IMR-90 (cell line): ENCODE measurements around the gene AS3MT. TPM values are rescaled to one million over a fixed set of nuclear protein-coding genes. Genes with fewer than 3 reads are reported as not detected.

Experiments
- ATAC-seq: fragments of 200-7000 bp; cut with Tn5 transposase; 2 replicates; pipeline ENCODE4 v1.9.1; 2020; ENCODE audit warnings: low read depth, mild to moderate bottlenecking, moderate library complexity
- BruUV-seq: library from RNA; stranded (reverse); fragments of 400-500 nt; replicated peaks from 2 replicates; lab custom pipeline; 2021; lab: Mats Ljungman, UMichigan
- CTCF ChIA-PET: fragments of 300-600 bp; formaldehyde crosslinking; extraction: SDS; loops from one replicate; lab custom pipeline; 2021; ENCODE audit warnings: antibody characterized with exemption; lab: Yijun Ruan, JAX
- POLR2A ChIA-PET: fragments of 300-600 bp; sonication (Branson Sonifier 250); formaldehyde crosslinking; loops from one replicate; lab custom pipeline; 2022; ENCODE audit warnings: antibody characterized with exemption; ENCODE audit not compliant: unreplicated experiment; lab: Charles Lee
- DNase-seq: peaks from one replicate; pipeline ENCODE4 v3.0.0; 2013
- H2AFZ ChIP-seq: replicated peaks from 2 replicates; pipeline ENCODE3; 2013; ENCODE audit warnings: low read length, mild to moderate bottlenecking; ENCODE audit not compliant: poor library complexity
- H2AK5ac ChIP-seq: 2 replicates; pipeline ENCODE4 v1.6.1; 2013; ENCODE audit warnings: low read depth, low read length, inconsistent platforms
- H2AK9ac ChIP-seq: replicated peaks from 2 replicates; pipeline ENCODE3; 2013; ENCODE audit warnings: mild to moderate bottlenecking, low read depth, low read length, moderate library complexity; ENCODE audit not compliant: poor library complexity
- H2BK120ac ChIP-seq: 2 replicates; pipeline ENCODE4 v1.6.1; 2013; ENCODE audit warnings: low read depth, low read length, inconsistent platforms
- H2BK15ac ChIP-seq: 3 replicates; pipeline ENCODE4 v1.6.1; 2013; ENCODE audit warnings: low read depth, low read length, inconsistent platforms
- H2BK20ac ChIP-seq: 2 replicates; pipeline ENCODE4 v1.6.1; 2013; ENCODE audit warnings: low read depth, mild to moderate bottlenecking, inconsistent platforms, low read length, moderate library complexity
- H2BK5ac ChIP-seq: 2 replicates; pipeline ENCODE4 v1.6.1; 2013; ENCODE audit warnings: mild to moderate bottlenecking, low read depth, low read length, inconsistent platforms; ENCODE audit not compliant: poor library complexity, severe bottlenecking
- H3K14ac ChIP-seq: replicated peaks from 2 replicates; pipeline ENCODE4 v1.6.1; 2013; ENCODE audit warnings: low read depth, low read length, inconsistent platforms
- H3K18ac ChIP-seq: 2 replicates; pipeline ENCODE4 v1.6.1; 2013; ENCODE audit warnings: low read depth, low read length, control low read depth
- H3K23ac ChIP-seq: 2 replicates; pipeline ENCODE4 v1.6.1; 2013; ENCODE audit warnings: low read depth, low read length, inconsistent platforms
- H3K27ac ChIP-seq: 2 replicates; pipeline ENCODE4 v1.5.1; 2013; ENCODE audit warnings: mild to moderate bottlenecking, control low read depth, low read length; ENCODE audit not compliant: insufficient read depth
- H3K27me3 ChIP-seq: 2 replicates; pipeline ENCODE4 v1.6.1; 2013; ENCODE audit warnings: low read length; ENCODE audit not compliant: control insufficient read depth, insufficient read depth
- H3K36me3 ChIP-seq: 2 replicates; pipeline ENCODE4 v1.6.1; 2013; ENCODE audit warnings: low read length, mixed read lengths; ENCODE audit not compliant: control insufficient read depth, insufficient read depth
- H3K4ac ChIP-seq: 2 replicates; pipeline ENCODE4 v1.6.1; 2013; ENCODE audit warnings: low read depth, low read length, inconsistent platforms
- H3K4me1 ChIP-seq: 2 replicates; pipeline ENCODE4 v1.6.1; 2013; ENCODE audit warnings: low read length, mixed read lengths; ENCODE audit not compliant: control insufficient read depth, insufficient read depth
- H3K4me2 ChIP-seq: 2 replicates; pipeline ENCODE4 v1.6.1; 2013; ENCODE audit warnings: low read depth, mild to moderate bottlenecking, control low read depth, low read length, moderate library complexity
- H3K4me3 ChIP-seq: 2 replicates; pipeline ENCODE4 v1.5.1; 2013; ENCODE audit warnings: low read depth, mild to moderate bottlenecking, control low read depth, low read length, moderate library complexity; ENCODE audit not compliant: insufficient read depth
- H3K56ac ChIP-seq: 2 replicates; pipeline ENCODE4 v1.6.1; 2013; ENCODE audit warnings: low read length, inconsistent platforms; ENCODE audit not compliant: insufficient read depth; ENCODE audit errors: extremely low read depth
- H3K79me1 ChIP-seq, 2 experiments: 2 replicates each; pipeline ENCODE4 v1.6.1; 2013; ENCODE audit warnings: low read length in 2 of 2, inconsistent platforms in 1 of 2, low read depth in 1 of 2
- H3K9ac ChIP-seq: 2 replicates; pipeline ENCODE4 v1.6.1; 2013; ENCODE audit warnings: low read depth, low read length, control low read depth
- H3K9me1 ChIP-seq: 2 replicates; pipeline ENCODE4 v1.6.1; 2013; ENCODE audit warnings: low read length, inconsistent platforms; ENCODE audit not compliant: insufficient read depth
- H3K9me3 ChIP-seq: 2 replicates; pipeline ENCODE4 v1.6.1; 2013; ENCODE audit warnings: low read length; ENCODE audit not compliant: control insufficient read depth, insufficient read depth
- H4K20me1 ChIP-seq: 2 replicates; pipeline ENCODE4 v1.6.1; 2013; ENCODE audit warnings: low read length, inconsistent platforms; ENCODE audit not compliant: insufficient read depth
- H4K5ac ChIP-seq: 2 replicates; pipeline ENCODE4 v1.6.1; 2013; ENCODE audit warnings: mild to moderate bottlenecking, low read depth, low read length, control low read depth
- H4K8ac ChIP-seq, 2 experiments: 2 replicates each; pipeline ENCODE4 v1.6.1; 2013; ENCODE audit warnings: low read depth in 2 of 2, low read length in 2 of 2, control low read depth in 1 of 2, inconsistent platforms in 1 of 2
- H4K91ac ChIP-seq: 2 replicates; pipeline ENCODE4 v1.6.1; 2013; ENCODE audit warnings: low read depth, low read length, inconsistent platforms; ENCODE audit not compliant: insufficient read depth
- BHLHE40 ChIP-seq: fragments of 150-350 bp; IDR thresholded peaks from 2 replicates; pipeline ENCODE4 v1.6.1; 2016; ENCODE audit warnings: mild to moderate bottlenecking, low read depth, low read length
- CEBPB ChIP-seq: IDR thresholded peaks from 2 replicates; pipeline ENCODE4 v1.6.1; 2012; ENCODE audit warnings: low read depth, low read length, improper control_type of control experiment
- CTCF ChIP-seq: conservative IDR thresholded peaks from 2 replicates; pipeline ENCODE4 v1.5.1; 2012; ENCODE audit warnings: mild to moderate bottlenecking, low read depth, low read length, improper control_type of control experiment
- FOS ChIP-seq: fragments of 150-350 bp; IDR thresholded peaks from 2 replicates; pipeline ENCODE4 v1.6.1; 2016; ENCODE audit warnings: low read depth, low read length
- MAZ ChIP-seq: IDR thresholded peaks from 2 replicates; pipeline ENCODE4 v1.6.1; 2012; ENCODE audit warnings: low read depth, mild to moderate bottlenecking, low read length, improper control_type of control experiment, moderate library complexity, borderline replicate concordance
- NFE2L2 ChIP-seq: fragments of 150-350 bp; IDR thresholded peaks from 2 replicates; pipeline ENCODE4 v1.6.1; 2016; ENCODE audit warnings: low read depth, mild to moderate bottlenecking, low read length
- POLR2A ChIP-seq: IDR thresholded peaks from 2 replicates; pipeline ENCODE4 v1.6.1; 2012; ENCODE audit warnings: mild to moderate bottlenecking, low read depth, low read length
- RAD21 ChIP-seq: IDR thresholded peaks from 2 replicates; pipeline ENCODE4 v1.6.1; 2012; ENCODE audit warnings: low read length, improper control_type of control experiment
- RCOR1 ChIP-seq: IDR thresholded peaks from 2 replicates; pipeline ENCODE4 v1.6.1; 2012; ENCODE audit warnings: mild to moderate bottlenecking, low read length, improper control_type of control experiment; ENCODE audit not compliant: insufficient replicate concordance
- SMC3 ChIP-seq: fragments of 150-350 bp; IDR thresholded peaks from 2 replicates; pipeline ENCODE4 v1.6.1; 2016; ENCODE audit warnings: low read depth, mild to moderate bottlenecking, antibody characterized with exemption, low read length, moderate library complexity
- WGBS, 2 experiments: methylation state at CpG; one replicate each; pipeline versions ENCODE4 v1.1.5 to v1.1.7; 2013; ENCODE audit warnings: missing lambda C conversion rate in 2 of 2; ENCODE audit not compliant: insufficient read length in 1 of 2; ENCODE audit errors: extremely low coverage in 2 of 2; 5-methylcytosine and 5-hydroxymethylcytosine counted together
- dilution Hi-C: fragments of 300-500 bp; cut with HindIII; formaldehyde crosslinking; loops from one replicate; pipeline ENCODE4 v1.14.3; 2018; ENCODE audit warnings: low sequenced_read_pairs; ENCODE audit not compliant: unreplicated experiment
- in situ Hi-C: fragments of 300-500 bp; cut with MboI; formaldehyde crosslinking; loops from 3 replicates; pipeline ENCODE4 v1.14.3; 2019; ENCODE audit warnings: low sequenced_read_pairs, inconsistent platforms, mixed read lengths
- intact Hi-C: fragments of 100-400 bp; cut with micrococcal nuclease; formaldehyde crosslinking; loops from 2 replicates; pipeline ENCODE4 v1.10.0; 2022
- polyA plus RNA-seq, 3 experiments: library from polyadenylated mRNA; depleted of rRNA; stranded (reverse); fragments of >200 nt; gene quantifications; 2 replicates each; pipeline ENCODE4 v1.2.3, GENCODE V29; 2012; ENCODE audit warnings: low replicate concordance in 1 of 3
- total RNA-seq: library from RNA; depleted of rRNA; stranded (reverse); fragments of >200 nt; gene quantifications from 2 replicates; pipeline ENCODE4 v1.2.3, GENCODE V29; 2012

The AS3MT gene
- total and polyA plus RNA-seq, 2 of the 4 experiments (the other 2 are of a cell fraction) = 2.7 to 3.6 TPM

- Histone ChIP-seq H2BK5ac (no peak overlapping the region), H3K4me2 (no peak overlapping the region), H3K27ac (no peak overlapping the region), H2AK5ac (peak overlapping the region; percentile 91; the same call in 1 of the 2 replicates), H3K27me3 (peaks cover 19% of the 10 kb centered on the region), H3K56ac (no peak overlapping the region), H3K18ac (no peak overlapping the region), H2BK15ac (0 out of 3 replicates have a peak overlapping the region, but pooled peaks have one; percentile 1), H4K20me1 (no peaks in the 10 kb centered on the region), H4K5ac (no peak overlapping the region), H4K8ac (no peak overlapping the region), H3K23ac (no peak overlapping the region), H3K4ac (no peak overlapping the region), H3K36me3 (no peaks in the 10 kb centered on the region), H3K4me1 (no peaks in the 10 kb centered on the region), H2AK9ac (peak overlapping the region; percentile 46), H2BK20ac (no peak overlapping the region), H3K79me1 (no peaks in the 10 kb centered on the region), H3K9me3 (peaks cover 8% of the 10 kb centered on the region), H2AFZ (peak overlapping the region; percentile 5), H3K14ac (no peak overlapping the region), H4K91ac (no peak overlapping the region), H2BK120ac (no peak overlapping the region), H3K9me1 (no peaks in the 10 kb centered on the region), H3K4me3 (no peak overlapping the region), H3K9ac (no peak overlapping the region)
- in situ Hi-C loops (loop anchor here (5.0 kb wide), 1 partner anchor 67 kb away; no protein-coding TSS in a partner anchor), intact Hi-C loops (loop anchor here (1.0 to 10.0 kb wide), 5 partner anchors 66 to 650 kb away; partner anchors contain the start of gene RPEL1), dilution Hi-C loops (no loop called here)
- POLR2A ChIA-PET = no interaction called here
- ATAC-seq (peak; percentile 99), DNase-seq (peak; percentile 71)
- WGBS, 2 experiments = 65% methylated on average over 11 of the region's 11 CpGs; no CpG with 5 or more reads in 1 of the 2 experiments
- CTCF ChIA-PET = interaction anchor here (0.5 to 1.4 kb wide), 7 partner anchors 8 to 75 kb away, joined by 3 to 14 read pairs (median 3); no protein-coding TSS in a partner anchor
- TF ChIP-seq BHLHE40 (no peak), SMC3 (peak; percentile 91), MAZ (peak; percentile 70), NFE2L2 (no peak), CEBPB (no peak), POLR2A (no peak), FOS (no peak), CTCF (peak; percentile 90), RAD21 (peak; percentile 98), RCOR1 (no peak)
- no TSS peak for BruUV-seq
These were observed 34.2 kb upstream of the AS3MT start for GRCh38 chr10:102835007-102835482.
